Muscle layer of colon (tissue), 2 donors: ENCODE results near the gene OGFOD3.

Experiments
- H3K27ac ChIP-seq: one replicate; pipeline ENCODE4 v1.7.0; 2013; ENCODE audit warnings: low read depth, mild to moderate bottlenecking, low read length, moderate library complexity
- H3K27me3 ChIP-seq, 2 donors: one replicate each; pipeline ENCODE4 v1.7.0; 2013; ENCODE audit warnings: low read length in 2 of 2, mild to moderate bottlenecking in 2 of 2; ENCODE audit not compliant: insufficient read depth in 2 of 2, control insufficient read depth in 1 of 2
- H3K36me3 ChIP-seq: one replicate; pipeline ENCODE4 v1.7.0; 2013; ENCODE audit warnings: mild to moderate bottlenecking, low read length; ENCODE audit not compliant: insufficient read depth
- H3K4me1 ChIP-seq: one replicate; pipeline ENCODE4 v1.7.0; 2013; ENCODE audit warnings: mild to moderate bottlenecking, low read length; ENCODE audit not compliant: insufficient read depth
- H3K4me3 ChIP-seq, 2 donors: one replicate each; pipeline ENCODE4 v1.7.0; 2013; ENCODE audit warnings: low read length in 2 of 2, low read depth in 1 of 2, mild to moderate bottlenecking in 1 of 2, moderate library complexity in 1 of 2
- H3K9ac ChIP-seq: one replicate; pipeline ENCODE4 v1.7.0; 2013; ENCODE audit warnings: low read length
- H3K9me3 ChIP-seq: one replicate; pipeline ENCODE4 v1.7.0; 2013; ENCODE audit warnings: mild to moderate bottlenecking, low read length
- donor health status: abdominal sarcoma.
- donor health status: Adenocarcinoma of cecum.

The OGFOD3 gene

DNA sequence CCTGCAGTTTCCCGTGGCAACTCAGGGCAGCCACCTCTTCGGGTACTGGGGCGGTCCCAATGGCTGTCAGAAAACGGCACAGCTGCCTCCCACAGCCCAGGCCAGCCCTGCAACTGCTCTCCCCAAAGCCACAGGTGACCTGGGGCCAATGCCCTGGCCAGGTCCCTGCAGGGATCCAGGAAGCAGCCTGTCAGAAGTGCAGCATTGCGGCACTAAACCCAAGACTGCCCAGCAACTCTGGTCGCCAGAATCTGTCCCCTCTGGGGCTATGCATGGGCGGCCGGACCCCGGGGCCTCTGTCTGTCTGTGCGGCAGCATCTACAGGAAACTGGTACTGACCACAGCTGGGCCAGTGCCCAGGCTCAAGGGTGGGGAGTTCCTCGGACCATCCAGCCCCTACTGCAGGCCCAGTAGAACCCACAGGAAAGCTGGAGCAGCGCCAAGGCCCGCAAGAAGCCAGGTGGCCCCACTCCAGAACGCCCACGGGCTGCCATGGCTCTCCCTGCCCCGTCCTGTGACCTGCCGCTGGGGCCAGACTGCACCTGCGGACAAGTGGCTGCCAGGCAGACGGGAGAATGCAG lies 26.6 kb upstream of the OGFOD3 start:
- no peak overlapping the region for H3K27ac ChIP-seq
- H3K9ac ChIP-seq = no peak overlapping the region
- H3K4me1 ChIP-seq = peaks cover 7% of the 10 kb centered on the region
- peaks cover 8% of the 10 kb centered on the region for H3K36me3 ChIP-seq
- no peaks in the 10 kb centered on the region for H3K27me3 ChIP-seq
- no peaks in the 10 kb centered on the region for H3K9me3 ChIP-seq
- no peak overlapping the region for H3K4me3 ChIP-seq

DNA sequence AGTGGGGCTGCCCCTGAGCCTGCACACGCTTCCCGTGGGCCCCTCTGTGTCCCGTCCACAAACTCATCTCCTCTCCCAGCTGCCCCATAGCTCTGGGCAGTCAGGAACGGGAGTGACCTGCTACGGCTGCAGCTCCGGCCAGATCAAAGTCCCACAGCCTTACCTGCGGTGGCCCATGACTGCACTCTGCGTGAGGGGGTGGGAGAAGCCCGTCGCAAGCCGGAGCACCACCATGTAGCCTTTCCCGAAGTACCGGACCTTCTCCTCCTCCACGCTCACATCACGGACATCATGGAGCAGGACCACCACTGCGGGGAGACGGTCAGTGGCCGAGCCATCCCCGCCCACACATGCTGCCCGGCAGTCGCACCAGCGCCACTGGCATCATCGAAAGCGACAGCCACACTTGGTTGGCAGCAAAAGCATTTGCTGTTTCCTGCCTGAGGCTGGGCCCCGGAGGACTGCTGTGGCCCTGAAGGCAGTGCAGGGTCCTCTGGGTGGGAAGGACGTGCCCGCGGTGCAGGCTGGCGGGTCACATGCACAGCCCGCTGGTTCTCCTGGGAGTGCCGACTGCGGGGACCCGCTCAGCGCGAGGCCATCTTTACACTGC lies 26.0 kb upstream of the OGFOD3 start:
- H3K27ac ChIP-seq = no peak overlapping the region
- H3K4me1 ChIP-seq = peaks cover 2% of the 10 kb centered on the region

DNA sequence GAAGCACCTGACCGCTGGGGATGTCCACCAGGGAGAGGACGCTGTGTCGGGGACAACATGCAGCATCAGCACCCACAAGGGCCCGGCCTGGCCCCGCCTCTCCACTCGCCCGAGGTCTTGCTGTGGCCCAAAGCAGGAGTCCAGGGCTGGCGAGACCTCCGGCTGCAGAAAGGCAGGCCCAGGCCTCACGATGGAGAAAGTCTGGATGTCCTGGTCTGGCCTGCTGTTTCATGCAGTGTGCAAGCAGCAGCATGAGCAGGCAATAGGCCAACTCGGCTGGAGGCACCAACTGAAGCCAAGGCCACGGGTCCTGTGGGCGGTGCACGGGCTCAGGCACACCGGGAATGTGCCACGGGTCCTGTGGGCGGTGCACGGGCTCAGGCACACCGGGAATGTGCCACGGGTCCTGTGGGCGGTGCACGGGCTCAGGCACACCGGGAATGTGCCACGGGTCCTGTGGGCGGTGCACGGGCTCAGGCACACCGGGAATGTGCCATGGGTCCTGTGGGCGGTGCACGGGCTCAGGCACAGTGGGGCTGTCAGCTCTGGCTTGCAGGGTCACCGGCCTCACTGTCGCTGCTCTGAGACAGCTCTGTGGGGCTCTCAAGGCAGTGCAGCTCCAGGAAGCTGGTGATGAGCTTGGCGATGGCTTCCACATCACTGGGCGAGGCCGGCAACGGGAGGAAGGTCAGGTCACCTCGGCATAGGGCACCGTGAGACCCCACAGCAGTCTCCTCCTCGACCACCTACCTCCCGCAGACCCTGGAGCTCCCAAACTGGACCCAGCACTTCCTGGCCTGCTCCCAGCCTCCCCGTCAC lies 25.3 kb upstream of the OGFOD3 start:
- Histone ChIP-seq H3K4me3 (no peak overlapping the region), H3K27me3 (no peaks in the 10 kb centered on the region), H3K36me3 (peaks cover 8% of the 10 kb centered on the region), H3K27ac (no peak overlapping the region), H3K9ac (no peak overlapping the region), H3K9me3 (no peaks in the 10 kb centered on the region), H3K4me1 (no peaks in the 10 kb centered on the region)

More for the DNA sequence above, 26.0 kb upstream of the OGFOD3 start:
- H3K9me3 ChIP-seq = no peaks in the 10 kb centered on the region
- no peak overlapping the region for H3K4me3 ChIP-seq
- peaks cover 8% of the 10 kb centered on the region for H3K36me3 ChIP-seq
- H3K27me3 ChIP-seq = no peaks in the 10 kb centered on the region
- H3K9ac ChIP-seq = no peak overlapping the region

DNA sequence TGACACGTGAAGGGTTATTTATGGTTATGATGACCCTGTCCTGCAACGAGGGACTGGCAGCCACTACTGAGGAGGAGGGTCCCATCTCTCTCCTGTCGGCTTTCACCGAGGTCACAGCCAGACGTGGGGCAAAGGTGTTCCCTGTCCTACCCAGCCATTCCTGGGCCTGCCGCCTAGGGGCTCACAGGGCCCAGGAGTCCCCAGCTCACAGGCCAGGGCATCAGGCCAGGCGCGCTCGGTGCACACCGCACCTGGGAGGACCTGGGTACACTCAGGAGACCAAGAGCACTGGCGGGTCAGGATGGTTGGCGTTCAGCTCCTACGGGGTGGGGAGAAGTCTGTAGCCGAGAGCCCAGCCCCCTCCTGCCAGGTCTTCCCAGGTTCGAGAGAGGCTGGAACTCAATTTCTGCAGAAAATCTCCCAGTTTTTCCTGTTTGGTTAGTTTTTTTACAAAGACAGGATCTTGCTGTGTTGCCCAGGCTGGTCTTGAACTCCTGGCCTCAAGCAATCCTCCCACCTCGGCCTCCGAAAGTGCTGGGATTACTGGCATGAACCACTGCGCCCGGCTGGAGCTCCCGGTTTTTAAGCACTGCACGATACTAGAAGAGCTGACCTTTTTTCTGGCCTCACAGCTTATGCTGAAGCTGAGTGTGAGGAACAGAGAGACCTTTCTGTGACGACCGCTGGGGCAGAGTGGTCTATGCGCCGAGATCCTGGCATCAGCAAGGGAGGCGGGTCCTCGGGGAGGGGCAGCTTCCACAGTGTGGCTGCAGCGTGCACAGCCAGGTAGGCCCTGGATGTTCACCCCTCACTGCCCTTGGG lies 24.5 kb upstream of the OGFOD3 start:
- H3K4me3 ChIP-seq = no peak overlapping the region
- no peaks in the 10 kb centered on the region for H3K27me3 ChIP-seq
- peaks cover 8% of the 10 kb centered on the region for H3K36me3 ChIP-seq
- H3K27ac ChIP-seq = no peak overlapping the region
- no peak overlapping the region for H3K9ac ChIP-seq
- H3K4me1 ChIP-seq = no peaks in the 10 kb centered on the region
- no peaks in the 10 kb centered on the region for H3K9me3 ChIP-seq

DNA sequence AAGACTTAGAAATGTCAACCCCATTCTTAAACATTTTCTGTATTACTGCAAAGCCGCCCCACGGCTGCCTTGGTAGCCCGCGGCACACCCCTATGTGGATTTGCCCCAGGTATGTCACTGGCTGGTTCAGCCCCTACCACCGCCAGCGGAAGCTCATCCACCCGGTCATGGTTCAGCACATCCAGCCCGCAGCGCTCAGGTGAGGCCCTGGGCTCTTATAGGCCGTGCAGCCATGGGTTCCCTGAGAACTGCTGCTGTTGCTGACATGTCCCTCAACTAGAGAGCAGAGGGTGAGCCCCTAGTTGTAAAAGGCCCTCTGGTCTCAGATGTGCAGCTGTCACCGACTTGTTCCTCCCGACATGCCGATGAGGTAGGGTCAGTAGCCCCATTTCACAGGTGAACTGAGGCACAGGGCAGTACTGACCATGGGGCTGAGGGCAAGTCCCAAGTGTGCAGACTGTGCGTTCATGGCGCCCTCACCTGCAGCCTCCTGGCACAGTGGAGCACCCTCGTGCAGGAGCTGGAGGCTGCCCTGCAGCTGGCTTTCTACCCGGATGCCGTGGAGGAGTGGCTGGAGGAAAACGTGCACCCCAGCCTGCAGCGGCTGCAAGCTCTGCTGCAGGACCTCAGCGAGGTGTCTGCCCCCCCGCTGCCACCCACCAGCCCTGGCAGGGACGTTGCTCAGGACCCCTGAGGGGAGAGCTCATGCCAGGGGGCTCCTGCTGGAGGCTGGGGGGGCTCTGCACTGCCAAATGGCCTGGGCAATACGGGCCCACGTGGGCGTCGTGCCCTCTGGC lies 23.5 kb upstream of the OGFOD3 start:
- no peaks in the 10 kb centered on the region for H3K4me1 ChIP-seq
- no peak overlapping the region for H3K27ac ChIP-seq
- no peak overlapping the region for H3K4me3 ChIP-seq
- H3K9me3 ChIP-seq = no peaks in the 10 kb centered on the region
- no peak overlapping the region for H3K9ac ChIP-seq
- no peaks in the 10 kb centered on the region for H3K27me3 ChIP-seq
- peaks cover 8% of the 10 kb centered on the region for H3K36me3 ChIP-seq

DNA sequence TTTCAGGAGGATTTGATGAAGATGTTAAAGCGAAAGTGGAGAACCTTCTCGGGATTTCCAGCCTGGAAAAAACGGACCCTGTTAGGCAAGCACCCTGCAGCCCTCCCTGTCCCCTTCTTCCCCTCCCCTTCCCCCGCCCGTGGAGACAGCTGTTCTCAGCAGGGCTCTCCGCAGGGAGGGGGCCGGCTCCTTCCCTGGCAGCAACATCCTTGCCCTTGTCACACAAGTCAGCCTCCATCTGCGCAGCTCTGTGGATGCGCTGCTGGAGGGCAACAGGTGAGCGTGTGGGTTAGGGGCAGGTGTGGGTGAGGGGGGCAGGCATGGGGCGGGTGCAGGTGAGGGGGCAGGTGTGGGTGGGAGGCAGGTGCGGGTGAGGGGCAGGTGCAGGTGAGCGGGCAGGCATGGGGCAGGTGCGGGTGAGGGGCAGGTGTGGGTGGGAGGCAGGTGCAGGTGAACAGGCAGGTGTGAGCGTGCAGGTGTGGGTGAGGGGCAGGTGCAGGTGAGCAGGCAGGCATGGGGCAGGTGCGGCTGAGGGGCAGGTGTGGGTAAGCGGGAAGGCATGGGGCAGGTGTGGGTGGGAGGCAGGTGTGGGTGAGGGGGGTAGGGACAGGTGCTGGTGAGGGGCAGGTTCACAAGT lies 22.7 kb upstream of the OGFOD3 start:
- Histone ChIP-seq H3K4me1 (no peaks in the 10 kb centered on the region), H3K27me3 (no peaks in the 10 kb centered on the region), H3K9me3 (no peaks in the 10 kb centered on the region), H3K4me3 (no peak overlapping the region), H3K27ac (no peak overlapping the region), H3K9ac (no peak overlapping the region), H3K36me3 (peaks cover 8% of the 10 kb centered on the region)

DNA sequence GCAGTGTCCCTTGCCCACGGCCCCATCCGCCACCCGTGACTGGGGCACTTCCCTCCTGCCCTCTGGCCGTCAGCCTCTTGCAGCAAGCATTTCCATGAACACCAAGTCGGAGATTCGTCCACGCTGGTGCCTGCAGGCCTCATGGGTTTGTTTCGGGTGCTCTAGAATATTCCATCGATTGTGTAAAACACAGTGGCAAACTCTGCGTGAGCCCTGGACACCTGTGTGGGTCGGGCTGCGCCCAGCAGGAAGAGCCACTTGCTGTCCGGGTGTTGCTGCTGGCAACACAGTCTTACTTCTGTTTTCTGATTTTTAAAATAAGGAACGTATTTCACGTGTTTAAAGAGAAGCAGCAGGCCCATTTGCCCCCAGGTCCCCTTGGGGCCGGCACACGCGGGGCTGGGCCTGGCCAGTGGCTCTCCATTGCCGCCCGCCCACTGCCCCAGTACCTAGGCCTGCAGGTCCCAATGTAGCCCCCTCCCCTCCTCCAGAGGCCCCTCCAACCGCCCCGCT lies 22.1 kb upstream of the OGFOD3 start:
- Histone ChIP-seq H3K4me3 (no peak overlapping the region), H3K27ac (no peak overlapping the region)

DNA sequence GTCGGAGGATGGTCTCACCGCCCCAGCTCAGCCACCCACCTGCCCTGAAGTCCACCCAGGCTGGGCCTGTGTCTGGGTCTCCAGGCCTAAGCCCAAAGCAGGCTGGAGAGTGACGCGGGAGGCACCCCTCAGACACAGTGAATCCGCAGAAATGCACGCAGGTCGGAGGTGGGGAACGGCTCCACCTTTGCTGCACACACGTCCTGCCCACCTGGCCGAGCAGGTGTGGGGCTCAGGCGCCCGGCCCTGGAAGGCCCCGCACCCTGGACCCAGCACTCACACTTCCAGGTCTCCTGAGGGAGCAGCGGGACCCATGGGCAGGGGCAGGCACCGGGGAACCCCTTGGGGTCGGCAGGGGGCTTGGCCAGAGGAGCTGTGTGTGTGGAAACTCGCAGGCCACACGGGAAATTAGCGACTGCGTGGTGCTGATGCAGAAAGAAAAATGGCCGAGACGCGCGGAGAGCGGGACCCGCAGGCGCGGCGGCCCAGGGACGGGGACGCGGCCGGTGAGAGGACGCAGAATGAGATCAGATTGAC lies 21.5 kb upstream of the OGFOD3 start:
- H3K9me3 ChIP-seq = no peaks in the 10 kb centered on the region
- no peak overlapping the region for H3K4me3 ChIP-seq
- H3K27me3 ChIP-seq = no peaks in the 10 kb centered on the region
- no peak overlapping the region for H3K27ac ChIP-seq
- no peak overlapping the region for H3K9ac ChIP-seq
- peaks cover 8% of the 10 kb centered on the region for H3K36me3 ChIP-seq
- H3K4me1 ChIP-seq = no peaks in the 10 kb centered on the region

More for the DNA sequence above, 22.1 kb upstream of the OGFOD3 start:
- no peak overlapping the region for H3K9ac ChIP-seq
- no peaks in the 10 kb centered on the region for H3K27me3 ChIP-seq
- no peaks in the 10 kb centered on the region for H3K4me1 ChIP-seq
- no peaks in the 10 kb centered on the region for H3K9me3 ChIP-seq
- peaks cover 8% of the 10 kb centered on the region for H3K36me3 ChIP-seq

DNA sequence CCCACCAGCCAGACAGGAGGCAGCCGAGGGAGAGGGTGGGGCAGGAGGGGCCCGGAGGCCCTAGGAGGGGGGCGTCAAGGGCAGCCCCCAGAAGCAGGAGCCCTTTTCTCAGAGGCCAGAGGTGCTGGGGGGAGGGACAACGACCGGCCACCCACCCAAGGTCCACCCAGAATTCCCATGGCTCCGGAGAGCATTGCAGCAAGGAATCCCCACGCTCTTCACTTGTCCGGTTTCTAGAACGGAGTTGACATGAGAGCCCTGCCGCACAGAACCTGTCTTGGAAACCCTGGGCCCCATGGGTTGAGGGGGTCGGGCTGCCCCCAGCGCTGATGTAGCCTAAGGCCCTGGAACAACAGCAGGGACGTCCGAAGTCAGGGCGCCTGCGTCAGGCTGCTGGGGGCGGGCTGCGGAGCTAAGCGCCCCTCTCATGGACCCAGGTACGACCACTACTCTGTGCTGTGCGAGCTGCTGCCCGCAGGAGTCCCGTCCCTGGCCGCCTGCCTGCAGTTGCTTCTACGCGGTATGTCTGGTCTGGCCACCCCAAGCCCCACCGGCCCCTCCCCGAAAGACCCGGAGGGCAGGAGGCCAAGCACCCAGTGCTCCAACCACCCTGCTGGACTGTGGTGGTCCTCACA lies 20.9 kb upstream of the OGFOD3 start:
- no peaks in the 10 kb centered on the region for H3K9me3 ChIP-seq
- no peak overlapping the region for H3K4me3 ChIP-seq
- no peaks in the 10 kb centered on the region for H3K4me1 ChIP-seq
- no peaks in the 10 kb centered on the region for H3K27me3 ChIP-seq
- H3K9ac ChIP-seq = no peak overlapping the region
- no peak overlapping the region for H3K27ac ChIP-seq
- H3K36me3 ChIP-seq = peaks cover 8% of the 10 kb centered on the region
